A549 (cell line): Measurements from ENCODE around the gene SIDT2. TPM values are rescaled to one million over a fixed set of nuclear protein-coding genes. Genes with fewer than 3 reads are reported as not detected.
"Not testable (repeated sequence)": the region's sequence is repeated elsewhere in the genome, so short reads cannot be mapped to it uniquely, and the experiment has no call there.

Experiments used
- ATAC-seq, 2 experiments: fragments of 200-7000 bp in 1 of 2; fragments of >200 bp in 1 of 2; cut with Nextera tagmentation in 1 of 2; cut with Tn5 transposase in 1 of 2; 3 replicates each; pipeline versions ENCODE4 v1.8.0 to v1.9.1; 2018 to 2020; ENCODE audit warnings: mild to moderate bottlenecking in 1 of 2, moderate library complexity in 1 of 2
- CTCF ChIA-PET: fragments of 300-600 bp; sonication (Branson Sonifier 250); formaldehyde crosslinking; extraction: SDS; loops from one replicate; lab custom pipeline; 2021; ENCODE audit warnings: antibody characterized with exemption, inconsistent platforms; lab: Yijun Ruan, JAX
- POLR2A ChIA-PET: fragments of 350-600 bp; formaldehyde crosslinking; extraction: SDS; loops from one replicate; lab custom pipeline; 2021; ENCODE audit warnings: antibody characterized with exemption, inconsistent platforms; lab: Yijun Ruan, JAX
- DNase-seq, 2 experiments: peaks; one replicate each; pipeline versions ENCODE4 v3.0.0 to v3.0.0-alpha.2; 2011 to 2016; ENCODE audit warnings: low read depth in 1 of 2, low spot score in 1 of 2
- FAIRE-seq: peaks from 2 replicates; lab custom pipeline; 2011; peaks lifted over from hg19 to GRCh38; lab: Jason Lieb, UNC
- H3K27ac ChIP-seq, 2 experiments: fragments of >200 bp; sonication (Bioruptor Twin); formaldehyde crosslinking; 3 replicates each; pipeline ENCODE4 v1.5.1; 2016 to 2017
- H3K4me1 ChIP-seq: fragments of >200 bp; sonication (Bioruptor Twin); formaldehyde crosslinking; 3 replicates; pipeline ENCODE4 v1.6.1; 2016
- H3K4me2 ChIP-seq: fragments of >200 bp; sonication (Bioruptor Twin); formaldehyde crosslinking; 3 replicates; pipeline ENCODE4 v1.6.1; 2016
- H3K4me3 ChIP-seq: fragments of >200 bp; sonication (Bioruptor Twin); formaldehyde crosslinking; 3 replicates; pipeline ENCODE4 v1.5.1; 2016
- H3K9me3 ChIP-seq: fragments of >200 bp; sonication (Bioruptor Twin); formaldehyde crosslinking; 3 replicates; pipeline ENCODE4 v1.6.1; 2016
- BHLHE40 ChIP-seq: IDR thresholded peaks from 2 replicates; pipeline ENCODE4 v1.6.1; 2012; ENCODE audit warnings: low read depth, low read length, inconsistent platforms
- CHD2 ChIP-seq: fragments of 150-350 bp; IDR thresholded peaks from 2 replicates; pipeline ENCODE4 v1.6.1; 2014; ENCODE audit warnings: low read length; ENCODE audit not compliant: partially characterized antibody
- CHD4 ChIP-seq: fragments of 200-600 bp; sonication (generic); IDR thresholded peaks from 2 replicates; pipeline ENCODE4 v1.6.1; 2016; ENCODE audit warnings: antibody characterized with exemption, mild to moderate bottlenecking, borderline replicate concordance
- EHF ChIP-seq: fragments of 250-450 bp; sonication (Bioruptor Pico); IDR thresholded peaks from 2 replicates; pipeline ENCODE4 v1.5.0; 2020; ENCODE audit warnings: mild to moderate bottlenecking
- EHMT2 ChIP-seq: fragments of 200-600 bp; sonication (generic); IDR thresholded peaks from 2 replicates; pipeline ENCODE4 v1.6.1; 2016; ENCODE audit warnings: antibody characterized with exemption, low read depth, mild to moderate bottlenecking, moderate library complexity
- ESRRA ChIP-seq: fragments of 150-350 bp; IDR thresholded peaks from 2 replicates; pipeline ENCODE4 v1.6.1; 2014; ENCODE audit warnings: mild to moderate bottlenecking, low read length, borderline replicate concordance
- FOSB ChIP-seq: fragments of 250-450 bp; sonication (Bioruptor Pico); IDR thresholded peaks from 2 replicates; pipeline ENCODE4 v1.5.0; 2020; ENCODE audit warnings: mild to moderate bottlenecking, moderate library complexity
- GATA3 ChIP-seq: IDR thresholded peaks from 2 replicates; pipeline ENCODE4 v1.6.1; 2012; ENCODE audit warnings: borderline replicate concordance
- HOXB13 ChIP-seq: fragments of 250-450 bp; sonication (Bioruptor Pico); IDR thresholded peaks from 2 replicates; pipeline ENCODE4 v1.5.0; 2020; ENCODE audit warnings: low read depth, mild to moderate bottlenecking, moderate library complexity
- KDM1A ChIP-seq: fragments of 200-600 bp; sonication (generic); IDR thresholded peaks from 2 replicates; pipeline ENCODE4 v1.6.1; 2016; ENCODE audit warnings: low read depth, mild to moderate bottlenecking
- MAZ ChIP-seq: fragments of 150-350 bp; IDR thresholded peaks from 2 replicates; pipeline ENCODE4 v1.6.1; 2014; ENCODE audit warnings: antibody characterized with exemption, low read depth, low read length, borderline replicate concordance
- MYC ChIP-seq: IDR thresholded peaks from 2 replicates; pipeline ENCODE4 v1.6.1; 2012; ENCODE audit warnings: mild to moderate bottlenecking, inconsistent platforms, low read length, improper control_type of control experiment, borderline replicate concordance
- POLR2AphosphoS2 ChIP-seq: conservative IDR thresholded peaks from 2 replicates; pipeline ENCODE4 v1.6.1; 2012; ENCODE audit warnings: low read length, improper control_type of control experiment, inconsistent platforms
- RFX5 ChIP-seq: fragments of 450-650 bp; IDR thresholded peaks from 2 replicates; pipeline ENCODE4 v1.7.1; 2014; ENCODE audit warnings: antibody characterized with exemption, mild to moderate bottlenecking, moderate library complexity
- TFCP2L1 ChIP-seq: fragments of 250-450 bp; sonication (Bioruptor Pico); IDR thresholded peaks from 2 replicates; pipeline ENCODE4 v1.5.0; 2021; ENCODE audit warnings: mild to moderate bottlenecking
- ZFP36 ChIP-seq: fragments of 450-650 bp; IDR thresholded peaks from 2 replicates; pipeline ENCODE4 v1.6.1; 2014; ENCODE audit warnings: borderline replicate concordance; ENCODE audit not compliant: partially characterized antibody
- ZNF302 ChIP-seq: fragments of 250-450 bp; sonication (Bioruptor Pico); IDR thresholded peaks from 2 replicates; pipeline ENCODE4 v1.9.0; 2021; ENCODE audit warnings: inconsistent platforms, mild to moderate bottlenecking, moderate library complexity
- ZSCAN20 ChIP-seq: fragments of 250-450 bp; sonication (Bioruptor Pico); IDR thresholded peaks from 2 replicates; pipeline ENCODE4 v1.8.0; 2022; ENCODE audit warnings: mild to moderate bottlenecking, moderate library complexity
- WGBS: methylation state at CpG from one replicate; pipeline ENCODE4 v1.1.6; 2017; ENCODE audit errors: missing lambda C conversion rate; 5-methylcytosine and 5-hydroxymethylcytosine counted together
- polyA plus RNA-seq, 4 experiments: library from polyadenylated mRNA; depleted of rRNA in 3 of 4; stranded (reverse); fragments of >200 nt; fragmentation: RNase III in 1 of 4; extraction: RNeasy Plus Mini Kit Qiagen cat#74134 plus additional on column Dnase treatment in 1 of 4; gene quantifications; 2 replicates in 3 of 4; 3 replicates in 1 of 4; pipeline ENCODE4 v1.2.3, GENCODE V29; 2011 to 2017
- TF ChIP-seq, protein P1 (sequence below): fragments of 150-350 bp; IDR thresholded peaks from 2 replicates; pipeline ENCODE4 v1.6.1; 2014; ENCODE audit warnings: low read depth, mild to moderate bottlenecking, low read length
- TF ChIP-seq, protein P2 (sequence below): fragments of 250-450 bp; sonication (Bioruptor Pico); IDR thresholded peaks from 2 replicates; pipeline ENCODE4 v1.5.0; 2020; ENCODE audit warnings: low read depth, mild to moderate bottlenecking, moderate library complexity

SIDT2 gene
- polyA plus RNA-seq, 2 of the 4 experiments (the other 2 are of a cell fraction): 5.9 to 8.5 TPM

DNA sequence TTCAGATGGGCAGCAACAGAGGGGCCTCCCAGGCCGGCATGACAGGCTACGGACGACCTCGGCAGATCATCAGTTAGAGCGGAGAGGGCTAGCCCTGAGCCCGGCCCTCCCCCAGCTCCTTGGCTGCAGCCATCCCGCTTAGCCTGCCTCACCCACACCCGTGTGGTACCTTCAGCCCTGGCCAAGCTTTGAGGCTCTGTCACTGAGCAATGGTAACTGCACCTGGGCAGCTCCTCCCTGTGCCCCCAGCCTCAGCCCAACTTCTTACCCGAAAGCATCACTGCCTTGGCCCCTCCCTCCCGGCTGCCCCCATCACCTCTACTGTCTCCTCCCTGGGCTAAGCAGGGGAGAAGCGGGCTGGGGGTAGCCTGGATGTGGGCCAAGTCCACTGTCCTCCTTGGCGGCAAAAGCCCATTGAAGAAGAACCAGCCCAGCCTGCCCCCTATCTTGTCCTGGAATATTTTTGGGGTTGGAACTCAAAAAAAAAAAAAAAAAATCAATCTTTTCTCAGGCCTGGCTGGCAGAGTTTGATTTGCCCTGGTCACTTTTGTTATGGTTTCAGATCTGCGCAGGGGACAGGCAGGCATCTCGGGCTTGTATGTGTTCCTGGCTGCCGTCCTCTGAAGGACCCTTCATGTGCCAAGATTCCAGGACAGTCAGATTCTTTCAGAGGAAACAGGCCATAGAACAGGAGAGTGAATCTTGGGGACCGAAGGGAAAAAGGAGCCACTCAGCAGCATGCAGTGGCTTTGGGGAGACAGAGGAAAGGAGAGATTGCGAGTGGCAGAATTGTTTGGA, 25.9 kb downstream of the SIDT2 start (continued):
- TF ChIP-seq ZFP36 (no peak), EHF (CRISPR knock-in tag) (no peak), TFCP2L1 (no peak), FOSB (CRISPR knock-in tag) (no peak), CHD4 (no peak), POLR2AphosphoS2 (no peak), HOXB13 (CRISPR knock-in tag) (no peak)
- TF ChIP-seq, protein P1, sequence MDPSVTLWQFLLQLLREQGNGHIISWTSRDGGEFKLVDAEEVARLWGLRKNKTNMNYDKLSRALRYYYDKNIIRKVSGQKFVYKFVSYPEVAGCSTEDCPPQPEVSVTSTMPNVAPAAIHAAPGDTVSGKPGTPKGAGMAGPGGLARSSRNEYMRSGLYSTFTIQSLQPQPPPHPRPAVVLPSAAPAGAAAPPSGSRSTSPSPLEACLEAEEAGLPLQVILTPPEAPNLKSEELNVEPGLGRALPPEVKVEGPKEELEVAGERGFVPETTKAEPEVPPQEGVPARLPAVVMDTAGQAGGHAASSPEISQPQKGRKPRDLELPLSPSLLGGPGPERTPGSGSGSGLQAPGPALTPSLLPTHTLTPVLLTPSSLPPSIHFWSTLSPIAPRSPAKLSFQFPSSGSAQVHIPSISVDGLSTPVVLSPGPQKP: no peak

DNA sequence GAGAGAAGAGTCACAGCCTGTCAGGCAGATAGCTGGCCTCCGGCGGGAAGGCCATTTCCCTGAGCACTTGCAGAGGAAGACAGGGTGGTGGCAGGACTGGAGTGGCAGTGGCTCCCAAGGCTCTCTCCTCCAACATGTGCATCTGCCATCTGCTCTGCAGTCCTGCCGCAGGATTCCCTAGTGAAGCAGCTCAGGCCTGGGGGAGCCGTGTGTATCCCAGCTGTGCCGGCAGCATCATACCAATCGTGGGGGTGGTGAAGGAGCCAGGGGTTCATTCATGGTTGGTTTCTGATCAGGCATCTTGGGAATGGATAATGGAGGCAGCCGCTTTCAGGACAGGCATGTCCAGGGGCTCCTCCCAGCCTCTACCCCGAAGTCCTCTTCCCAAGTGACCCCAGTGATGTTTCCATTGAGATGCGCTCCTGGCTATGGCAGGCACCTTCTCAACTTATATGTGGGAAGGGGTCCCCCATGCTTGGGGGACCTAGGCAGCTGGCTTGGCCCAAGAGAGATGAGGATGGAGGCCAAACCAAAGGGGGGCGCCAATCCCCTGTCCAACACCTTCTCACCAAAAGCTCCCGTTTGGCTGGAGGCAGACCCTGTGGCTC, 26.8 kb downstream of the SIDT2 start:
- POLR2A ChIA-PET: no interaction called here
- CTCF ChIA-PET: interaction anchor here (1.1 to 4.5 kb wide), 2 partner anchors 20 to 24 kb away, joined by 3 to 23 read pairs; no protein-coding TSS in a partner anchor
- ATAC-seq (no peak), FAIRE-seq (no peak), DNase-seq (no peak)
- H3K9me3 ChIP-seq: no peaks in the 10 kb centered on the region
- peaks cover 3% of the 10 kb centered on the region; the same call in 1 of the 3 replicates for H3K4me1 ChIP-seq
- no peak overlapping the region for H3K4me2 ChIP-seq
- TF ChIP-seq MYC (no peak), ESRRA (no peak), RFX5 (no peak), EHMT2 (no peak), KDM1A (no peak), CHD2 (no peak), ZSCAN20 (CRISPR knock-in tag) (no peak), GATA3 (no peak), ZNF302 (CRISPR knock-in tag) (no peak), MAZ (no peak), BHLHE40 (no peak), FOSB (CRISPR knock-in tag) (no peak)
- TF ChIP-seq, protein P2, sequence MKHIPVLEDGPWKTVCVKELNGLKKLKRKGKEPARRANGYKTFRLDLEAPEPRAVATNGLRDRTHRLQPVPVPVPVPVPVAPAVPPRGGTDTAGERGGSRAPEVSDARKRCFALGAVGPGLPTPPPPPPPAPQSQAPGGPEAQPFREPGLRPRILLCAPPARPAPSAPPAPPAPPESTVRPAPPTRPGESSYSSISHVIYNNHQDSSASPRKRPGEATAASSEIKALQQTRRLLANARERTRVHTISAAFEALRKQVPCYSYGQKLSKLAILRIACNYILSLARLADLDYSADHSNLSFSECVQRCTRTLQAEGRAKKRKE (CRISPR knock-in tag): no peak
- H3K27ac ChIP-seq: no peak overlapping the region
- WGBS: 89% methylated on average over 10 of the region's 11 CpGs
- no peak overlapping the region for H3K4me3 ChIP-seq

DNA sequence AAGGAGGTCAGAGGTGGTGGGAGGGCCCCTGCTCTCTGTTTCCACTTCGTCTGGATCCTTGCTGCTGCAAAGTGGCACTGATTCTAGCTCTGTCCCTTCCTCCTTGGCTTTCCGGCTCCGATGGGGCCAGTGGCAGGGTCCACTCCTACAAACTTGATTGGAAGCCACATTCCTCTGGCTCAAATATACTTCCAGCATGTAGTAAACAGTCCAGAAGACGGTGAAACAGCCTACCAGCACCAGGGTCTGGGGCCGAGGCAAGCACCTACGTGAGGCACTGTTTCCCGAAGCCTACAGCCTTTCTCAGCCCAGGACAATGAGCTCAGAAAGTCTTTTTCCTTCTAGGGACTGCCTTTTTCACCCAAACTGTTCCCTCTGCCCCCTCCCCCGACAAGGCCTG, 27.6 kb downstream of the SIDT2 start:
- H3K4me2 ChIP-seq, FAIRE-seq, POLR2A ChIA-PET, DNase-seq, H3K9me3 ChIP-seq, H3K4me3 ChIP-seq, H3K4me1 ChIP-seq, H3K27ac ChIP-seq, ATAC-seq: not testable (repeated sequence)
- 99% methylated on average over 7 of the region's 8 CpGs for WGBS
- CTCF ChIA-PET: interaction anchor here (1.1 to 4.5 kb wide), 2 partner anchors 20 to 25 kb away, joined by 3 to 23 read pairs; no protein-coding TSS in a partner anchor

DNA sequence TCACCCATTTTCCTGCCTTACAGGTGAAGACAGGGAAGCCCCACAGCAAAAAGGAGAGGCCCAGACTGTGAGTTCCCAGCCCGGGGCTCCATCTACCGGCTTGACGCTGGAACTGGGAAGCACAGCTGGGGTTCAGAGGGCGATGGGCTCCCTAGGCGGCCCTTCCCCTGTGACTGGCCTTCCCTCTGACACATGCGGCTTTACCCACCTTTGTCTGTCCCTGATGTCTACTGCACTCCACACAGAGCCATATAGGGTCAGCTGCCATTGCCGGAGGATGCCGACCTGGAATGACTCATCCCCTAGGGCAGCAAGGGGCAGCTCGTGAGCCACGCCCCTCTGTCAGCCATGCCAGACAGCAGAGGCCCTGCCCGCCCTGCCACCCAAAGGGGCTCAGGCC, 28.3 kb downstream of the SIDT2 start:
- 78% methylated on average over 5 of the region's 11 CpGs for WGBS
- CTCF ChIA-PET, POLR2A ChIA-PET, H3K4me2 ChIP-seq, FAIRE-seq, H3K4me1 ChIP-seq, DNase-seq, H3K9me3 ChIP-seq, H3K4me3 ChIP-seq: not testable (repeated sequence)
- H3K27ac ChIP-seq: peak overlapping the region in 1 of 2 experiments; percentile 57; a peak in 1 of 6 replicates
- peak; percentile 55 to 57; a peak in 5 of 6 replicates for ATAC-seq

DNA sequence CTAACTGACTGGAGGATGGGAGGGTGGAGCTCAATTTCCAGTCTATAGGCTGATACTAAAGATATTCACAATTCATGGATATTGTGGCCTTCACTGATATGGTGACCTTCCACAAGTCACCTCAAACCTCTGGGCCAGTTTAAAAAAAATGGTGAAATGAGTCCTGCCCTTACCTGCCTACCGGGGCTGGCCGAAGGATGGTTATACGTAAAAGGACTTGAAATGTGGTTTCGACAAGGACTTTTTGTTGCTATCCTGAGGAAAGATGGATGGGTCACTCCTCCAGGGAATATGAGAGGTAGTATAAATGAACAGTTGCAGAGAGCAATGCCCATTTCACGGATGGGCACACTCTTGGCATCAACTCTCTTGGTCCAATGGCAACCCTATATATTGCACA, 28.9 kb downstream of the SIDT2 start:
- CTCF ChIA-PET, H3K4me3 ChIP-seq, DNase-seq, H3K9me3 ChIP-seq, POLR2A ChIA-PET, ATAC-seq, FAIRE-seq, H3K4me1 ChIP-seq, H3K4me2 ChIP-seq, H3K27ac ChIP-seq: not testable (repeated sequence)
- WGBS: 97% methylated on average over 5 of the region's 5 CpGs

DNA sequence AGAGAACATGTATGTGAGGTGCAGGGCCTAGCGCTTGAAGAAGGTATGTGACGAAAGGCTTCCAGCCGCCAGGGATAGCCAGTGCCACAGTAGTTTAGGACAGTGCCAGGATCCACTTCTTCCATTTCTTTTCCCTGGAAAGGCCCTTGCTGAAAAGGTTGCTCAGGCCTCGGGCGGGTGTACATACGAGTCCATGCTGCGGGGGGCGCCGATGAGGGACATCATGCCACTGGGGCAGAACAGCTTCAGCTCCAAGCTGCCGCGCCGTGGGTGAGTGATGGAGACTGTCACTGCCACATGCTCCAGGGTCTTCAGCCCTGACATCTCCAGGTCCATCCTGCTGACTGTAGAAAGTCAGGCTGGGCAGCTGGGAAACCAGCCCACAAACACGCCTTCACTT, 30.2 kb downstream of the SIDT2 start:
- FAIRE-seq, H3K4me2 ChIP-seq, CTCF ChIA-PET, H3K9me3 ChIP-seq, H3K4me1 ChIP-seq, ATAC-seq, POLR2A ChIA-PET, H3K27ac ChIP-seq, DNase-seq, H3K4me3 ChIP-seq: not testable (repeated sequence)
- WGBS: 86% methylated on average over 10 of the region's 13 CpGs
